Osteoblast (primary cell): ENCODE results near the gene UBR3. TPM values are rescaled to one million over a fixed set of nuclear protein-coding genes. Genes with fewer than 3 reads are reported as not detected.

Experiments
- DNase-seq: peaks from one replicate; pipeline ENCODE4 v3.0.0; 2011; ENCODE audit warnings: low spot score, mixed read lengths; ENCODE audit not compliant: insufficient read length; ENCODE audit errors: missing footprints
- H2AFZ ChIP-seq: 2 replicates; pipeline ENCODE4 v1.6.0; 2011; ENCODE audit warnings: mild to moderate bottlenecking, low read length
- H3K27ac ChIP-seq: 2 replicates; pipeline ENCODE4 v1.5.1; 2011; ENCODE audit warnings: mild to moderate bottlenecking, low read depth, low read length, moderate library complexity
- H3K27me3 ChIP-seq: 2 replicates; pipeline ENCODE4 v1.6.0; 2012; ENCODE audit warnings: mild to moderate bottlenecking, control low read depth, inconsistent platforms, low read length, moderate library complexity; ENCODE audit not compliant: insufficient read depth
- H3K36me3 ChIP-seq: 2 replicates; pipeline ENCODE4 v1.5.1; 2011; ENCODE audit warnings: mild to moderate bottlenecking, low read length, control low read depth, moderate library complexity; ENCODE audit not compliant: insufficient read depth
- H3K4me1 ChIP-seq: 2 replicates; pipeline ENCODE4 v1.5.1; 2011; ENCODE audit warnings: mild to moderate bottlenecking, low read length, control low read depth, moderate library complexity; ENCODE audit not compliant: insufficient read depth
- H3K4me2 ChIP-seq: 2 replicates; pipeline ENCODE4 v1.6.0; 2011; ENCODE audit warnings: mild to moderate bottlenecking, low read length; ENCODE audit not compliant: insufficient read depth
- H3K4me3 ChIP-seq: fragments of 200-600 bp; sonication (generic); 3 replicates; pipeline ENCODE4 v1.5.1; 2012; ENCODE audit warnings: mild to moderate bottlenecking, low read length, inconsistent platforms; ENCODE audit not compliant: insufficient read depth
- H3K79me2 ChIP-seq: 2 replicates; pipeline ENCODE4 v1.6.0; 2012; ENCODE audit warnings: mild to moderate bottlenecking, low read length, control low read depth, inconsistent platforms; ENCODE audit not compliant: insufficient read depth
- H3K9me3 ChIP-seq: 2 replicates; pipeline ENCODE4 v1.5.1; 2011; ENCODE audit warnings: low read depth, low read length, control low read depth
- H4K20me1 ChIP-seq: 2 replicates; pipeline ENCODE4 v1.6.0; 2012; ENCODE audit warnings: mild to moderate bottlenecking, low read length, control low read depth; ENCODE audit not compliant: insufficient read depth
- CTCF ChIP-seq: IDR thresholded peaks from 2 replicates; pipeline ENCODE4 v1.5.1; 2011; ENCODE audit warnings: mild to moderate bottlenecking, low read depth, low read length, moderate library complexity; ENCODE audit errors: extremely low read depth
- total RNA-seq: library from RNA; depleted of rRNA; stranded (reverse); fragments of >200 nt; gene quantifications from 2 replicates; pipeline ENCODE4 v1.2.3, GENCODE V29; 2012

The UBR3 gene
- total RNA-seq, 1 donor, result 42.7 TPM

GRCh38 chr2:169906731-169907130 lies 79.5 kb downstream of the UBR3 start:
- Histone ChIP-seq H3K79me2 (peaks cover 6% of the 10 kb centered on the region), H3K36me3 (peaks cover 4% of the 10 kb centered on the region), H2AFZ (no peak overlapping the region), H3K4me2 (no peak overlapping the region), H3K27ac (no peak overlapping the region), H3K4me1 (no peaks in the 10 kb centered on the region), H3K4me3 (no peak overlapping the region), H3K9me3 (no peaks in the 10 kb centered on the region), H3K27me3 (no peaks in the 10 kb centered on the region), H4K20me1 (peaks cover 2% of the 10 kb centered on the region)
- no peak for TF ChIP-seq CTCF
- DNase-seq, result no peak

- Histone ChIP-seq H4K20me1 (no peaks in the 10 kb centered on the region), H2AFZ (no peak overlapping the region), H3K79me2 (peaks cover 8% of the 10 kb centered on the region), H3K27me3 (no peaks in the 10 kb centered on the region), H3K27ac (no peak overlapping the region), H3K4me1 (no peaks in the 10 kb centered on the region), H3K4me2 (no peak overlapping the region), H3K36me3 (peaks cover 9% of the 10 kb centered on the region), H3K9me3 (no peaks in the 10 kb centered on the region), H3K4me3 (no peak overlapping the region)
- DNase-seq, result no peak
- no peak for TF ChIP-seq CTCF
These were observed 82.1 kb downstream of the UBR3 start for GRCh38 chr2:169909376-169909775.

GRCh38 chr2:169910109-169910799 lies 83.0 kb downstream of the UBR3 start:
- no peak for DNase-seq
- no peaks in the 10 kb centered on the region for H3K4me1 ChIP-seq
- no peaks in the 10 kb centered on the region for H3K27me3 ChIP-seq
- H3K4me2 ChIP-seq, result no peak overlapping the region
- no peaks in the 10 kb centered on the region for H4K20me1 ChIP-seq
- H3K27ac ChIP-seq, result no peak overlapping the region
- H3K79me2 ChIP-seq, result peaks cover 8% of the 10 kb centered on the region
- no peaks in the 10 kb centered on the region for H3K9me3 ChIP-seq
- no peak for TF ChIP-seq CTCF
- no peak overlapping the region for H2AFZ ChIP-seq
- H3K36me3 ChIP-seq, result peaks cover 13% of the 10 kb centered on the region
- H3K4me3 ChIP-seq, result no peak overlapping the region

GRCh38 chr2:169911119-169911518 lies 83.9 kb downstream of the UBR3 start:
- H3K4me2 ChIP-seq, result no peak overlapping the region
- H3K27me3 ChIP-seq, result no peaks in the 10 kb centered on the region
- H3K79me2 ChIP-seq, result peaks cover 8% of the 10 kb centered on the region
- H3K36me3 ChIP-seq, result peaks cover 14% of the 10 kb centered on the region
- no peak for TF ChIP-seq CTCF
- H3K27ac ChIP-seq, result no peak overlapping the region
- no peak overlapping the region for H2AFZ ChIP-seq
- H3K4me3 ChIP-seq, result no peak overlapping the region
- no peaks in the 10 kb centered on the region for H3K9me3 ChIP-seq
- no peaks in the 10 kb centered on the region for H3K4me1 ChIP-seq
- no peak for DNase-seq
- H4K20me1 ChIP-seq, result no peaks in the 10 kb centered on the region
